Limb (tissue), 2 donors: Measurements from ENCODE around the gene SPDYE4.

ENCODE experiments used
- DNase-seq, 2 donors: peaks; one replicate each; pipeline ENCODE4 v3.0.0-alpha.2; 2016; ENCODE audit errors: extremely low spot score in 2 of 2

The SPDYE4 gene

GRCh38 chr17:8741366-8741765 is 17.0 kb downstream of the SPDYE4 start:
- no peak for DNase-seq

- DNase-seq: no peak
Observed at GRCh38 chr17:8740486-8740885, 17.9 kb downstream of the SPDYE4 start.

GRCh38 chr17:8739097-8739496 is 19.2 kb downstream of the SPDYE4 start:
- DNase-seq: peak in 1 of 2 donors; percentile 48

GRCh38 chr17:8736796-8737195 is 21.6 kb downstream of the SPDYE4 start:
- no peak for DNase-seq

GRCh38 chr17:8736362-8736761 is 22.0 kb downstream of the SPDYE4 start:
- no peak for DNase-seq

- no peak for DNase-seq
Observed at GRCh38 chr17:8735336-8735939, 22.9 kb downstream of the SPDYE4 start.

- DNase-seq: no peak
Observed at GRCh38 chr17:8734876-8735275, 23.5 kb downstream of the SPDYE4 start.

- no peak for DNase-seq
Observed at GRCh38 chr17:8732406-8733085, 25.8 kb downstream of the SPDYE4 start.

GRCh38 chr17:8729860-8730259 is 28.5 kb downstream of the SPDYE4 start:
- DNase-seq: no peak

GRCh38 chr17:8729421-8729820 is 28.9 kb downstream of the SPDYE4 start:
- no peak for DNase-seq

GRCh38 chr17:8728971-8729370 is 29.4 kb downstream of the SPDYE4 start:
- no peak for DNase-seq

- no peak for DNase-seq
Observed at GRCh38 chr17:8728251-8728938, 30.0 kb downstream of the SPDYE4 start.

GRCh38 chr17:8726941-8727555 is 31.3 kb downstream of the SPDYE4 start:
- no peak for DNase-seq

- DNase-seq: no peak
Observed at GRCh38 chr17:8725881-8726876, 32.2 kb downstream of the SPDYE4 start.

- no peak for DNase-seq
Observed at GRCh38 chr17:8724451-8724850, 33.9 kb downstream of the SPDYE4 start.

GRCh38 chr17:8720596-8720995 is 37.8 kb downstream of the SPDYE4 start:
- DNase-seq: no peak

GRCh38 chr17:8719291-8720246 is 38.8 kb downstream of the SPDYE4 start:
- no peak for DNase-seq

- DNase-seq: no peak
Observed at GRCh38 chr17:8718001-8718563, 40.3 kb downstream of the SPDYE4 start.

- DNase-seq: no peak
Observed at GRCh38 chr17:8713878-8714277, 44.5 kb downstream of the SPDYE4 start.

- DNase-seq: no peak
Observed at GRCh38 chr17:8713315-8713714, 45.0 kb downstream of the SPDYE4 start.
